HG03025 (cell line): ENCODE measurements around the gene MSH2.
A peak's percentile ranks its signal among the peaks of the same experiment; 100 is the strongest.

Experiments
- ATAC-seq: cut with Tn5 transposase; IDR thresholded peaks from one replicate; pipeline ENCODE4 v1.9.1; 2021; ENCODE audit warnings: mild to moderate bottlenecking, moderate library complexity; ENCODE audit not compliant: unreplicated experiment, low FRiP score

The MSH2 gene

DNA sequence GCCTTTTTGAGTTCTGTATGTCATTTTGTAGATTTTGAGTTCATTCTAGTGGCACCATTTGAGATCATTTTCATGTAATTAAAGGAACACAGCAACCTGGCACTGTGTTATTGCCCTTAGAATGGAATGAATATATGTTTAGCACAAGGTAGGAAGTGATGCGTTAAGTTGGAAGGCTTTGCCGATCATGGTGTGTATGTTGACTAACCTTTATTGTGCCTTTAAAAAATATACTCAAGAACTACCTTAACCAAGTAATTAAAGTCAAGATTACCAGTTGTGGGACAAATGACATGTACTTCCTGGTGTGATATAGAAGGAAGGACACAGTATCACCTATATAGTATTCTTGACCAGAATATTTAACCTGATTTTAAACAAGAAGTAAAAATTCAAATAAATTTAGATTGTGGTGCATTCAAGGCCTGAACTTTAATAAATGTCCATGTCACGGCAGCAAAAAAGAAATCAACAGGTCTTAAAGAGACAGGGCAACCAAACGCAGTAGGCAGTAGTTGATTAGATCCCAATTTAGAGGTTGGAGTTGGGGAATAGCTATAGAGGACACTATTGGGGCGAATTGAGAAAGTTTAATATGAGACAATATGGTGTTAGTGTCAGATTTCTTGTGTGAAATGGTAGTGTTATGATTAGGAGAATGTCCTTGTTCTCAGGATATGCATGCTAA, 68.6 kb downstream of the MSH2 start:
- no peak for ATAC-seq

DNA sequence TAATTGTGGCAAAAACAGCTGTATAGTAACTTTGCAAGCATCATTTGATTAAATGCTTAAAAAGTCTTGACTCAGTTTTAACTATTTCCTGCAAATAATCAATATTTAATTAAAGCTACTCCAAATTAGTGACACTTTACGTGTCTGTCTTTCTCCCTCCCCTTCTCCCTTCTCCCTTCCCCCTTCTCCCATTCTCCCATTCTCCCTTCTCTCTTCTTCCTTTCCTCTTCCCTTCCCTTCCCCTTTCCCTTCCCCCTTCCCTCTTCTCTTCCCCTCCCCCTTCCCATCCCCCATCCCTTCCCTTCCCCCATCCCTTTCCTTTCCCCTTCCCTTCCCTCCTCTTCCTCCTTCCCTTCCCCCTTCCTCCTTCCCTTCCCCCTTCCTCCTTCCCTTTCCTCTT, 76.9 kb downstream of the MSH2 start:
- ATAC-seq: no peak

DNA sequence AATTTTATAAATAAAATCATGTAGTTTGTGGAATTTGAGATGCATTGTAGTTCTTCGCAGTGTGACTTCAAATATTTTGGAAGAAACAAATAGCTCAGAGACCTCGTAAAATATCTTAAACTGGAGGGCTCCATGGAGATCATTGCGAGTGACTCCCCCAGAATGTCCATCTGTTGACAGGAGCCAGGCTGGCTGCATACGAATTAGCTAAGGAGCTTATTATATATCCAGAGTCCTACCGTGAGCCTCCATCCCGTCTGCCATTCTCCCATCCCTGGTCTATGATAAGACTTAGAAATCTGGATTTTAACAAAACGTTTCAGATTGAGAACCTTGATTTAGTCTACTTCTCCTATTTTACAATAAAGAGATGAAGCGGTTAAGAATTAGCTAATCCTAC, 80.2 kb downstream of the MSH2 start:
- no peak for ATAC-seq

DNA sequence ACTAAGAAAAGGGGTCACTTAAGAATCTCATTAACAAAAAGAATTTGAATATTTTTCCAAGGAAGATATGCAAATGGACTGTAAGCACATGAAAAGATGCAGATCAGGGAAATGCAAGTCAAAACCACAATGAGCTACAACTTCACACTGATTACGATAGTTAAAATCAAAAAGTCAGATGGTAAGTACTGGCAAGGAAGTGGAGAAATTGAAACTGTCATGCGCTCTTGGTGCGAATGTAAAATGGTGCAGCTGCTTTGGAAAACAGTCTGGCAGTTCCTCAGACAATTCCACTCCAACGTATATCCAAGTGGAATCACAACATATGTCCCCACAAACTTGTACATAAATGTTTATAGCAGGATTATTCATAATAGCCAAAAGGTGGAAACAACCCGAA, 81.4 kb downstream of the MSH2 start:
- ATAC-seq: no peak

DNA sequence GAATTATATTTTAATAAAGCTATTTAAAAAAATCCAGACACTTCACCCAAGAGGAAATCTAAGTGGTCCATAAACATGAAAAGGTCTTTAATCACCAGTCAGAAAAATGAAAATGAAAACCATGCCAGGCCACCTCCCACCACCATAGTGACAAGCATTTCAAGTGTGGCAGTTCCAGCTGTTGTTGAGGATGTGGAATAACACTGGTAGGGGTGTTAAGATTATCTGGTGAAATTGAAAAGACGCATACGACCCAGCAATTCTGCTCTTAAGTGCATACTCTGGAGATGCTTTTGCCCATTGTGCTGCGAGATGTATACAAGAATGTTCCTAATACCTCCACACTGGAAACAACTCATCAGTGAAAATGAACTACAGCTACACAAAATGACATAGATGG, 82.2 kb downstream of the MSH2 start:
- no peak for ATAC-seq

DNA sequence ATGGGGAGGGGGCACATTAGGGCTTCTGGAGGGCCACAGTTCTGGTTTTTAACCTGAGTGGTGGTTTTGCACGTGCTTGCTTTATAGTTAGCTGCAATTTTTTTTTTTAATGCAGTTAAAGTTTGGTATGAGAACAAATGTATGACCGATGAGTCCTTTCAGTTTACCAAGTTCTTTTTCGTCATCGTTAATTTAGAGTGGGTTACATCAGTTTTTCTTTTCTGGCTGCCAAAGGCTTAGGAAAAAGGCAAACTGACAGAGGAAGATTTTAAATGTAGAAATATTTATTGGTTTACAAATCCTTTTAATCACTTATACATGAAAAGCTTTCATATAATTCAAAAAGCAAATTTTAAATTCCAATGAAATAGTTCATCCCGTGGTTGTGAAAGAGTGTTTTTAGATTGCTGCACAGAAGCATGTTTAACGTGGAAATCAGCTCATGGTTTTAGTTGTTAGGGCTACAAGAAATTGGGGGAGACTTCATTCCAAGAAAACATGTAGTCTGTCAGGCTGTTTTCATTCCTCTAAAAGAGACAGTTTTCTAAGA, 82.9 kb downstream of the MSH2 start:
- ATAC-seq: no peak

DNA sequence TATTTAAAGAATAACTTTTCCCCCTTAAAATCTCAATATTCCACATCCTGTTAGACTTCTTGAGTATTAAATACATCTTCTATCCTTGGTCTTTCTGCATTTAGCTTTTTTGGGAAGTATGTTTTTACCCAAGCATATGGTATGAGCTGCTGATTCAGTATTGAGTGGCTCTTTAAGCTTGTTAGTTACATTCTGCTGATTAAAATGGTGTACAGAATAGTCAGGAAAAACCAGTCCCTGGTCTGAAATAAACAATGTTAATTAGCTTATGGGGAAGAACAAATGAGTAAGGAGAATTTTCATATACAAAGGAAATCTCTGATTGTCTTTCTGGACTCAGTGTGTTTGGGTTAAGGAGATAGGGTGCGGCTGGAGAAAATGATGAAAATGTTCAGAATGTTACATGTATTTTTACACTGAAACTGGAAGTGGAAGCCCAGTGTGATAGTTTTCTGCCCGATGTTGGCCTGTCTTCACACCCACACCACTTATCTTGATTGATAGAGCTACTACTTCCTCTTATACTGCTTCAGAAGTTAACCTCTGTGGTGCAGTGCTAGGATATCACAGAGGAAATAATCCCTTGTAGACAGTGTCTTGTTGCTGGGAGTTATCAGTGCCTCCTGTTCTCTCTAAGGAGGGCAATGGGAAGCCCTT, 84.0 kb downstream of the MSH2 start:
- ATAC-seq: peak; percentile 80

DNA sequence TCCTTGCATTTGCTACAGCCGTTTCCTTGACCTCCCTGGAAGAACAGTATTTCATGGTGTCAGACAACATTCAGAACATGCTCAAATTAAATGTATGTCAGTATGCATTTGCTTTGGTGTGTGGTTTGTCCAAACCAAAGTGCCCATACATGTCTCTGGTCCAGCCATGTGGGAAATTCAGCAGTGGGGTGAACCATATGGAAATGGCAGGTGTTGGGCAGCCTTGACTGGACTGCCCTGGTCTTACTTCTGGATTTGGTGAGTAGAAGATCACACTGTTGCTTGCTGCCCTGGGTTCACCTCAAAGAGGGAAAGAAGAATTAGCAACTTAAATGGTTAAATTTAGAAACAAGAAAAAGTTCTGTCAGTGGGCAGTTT, 84.5 kb downstream of the MSH2 start:
- no peak for ATAC-seq

DNA sequence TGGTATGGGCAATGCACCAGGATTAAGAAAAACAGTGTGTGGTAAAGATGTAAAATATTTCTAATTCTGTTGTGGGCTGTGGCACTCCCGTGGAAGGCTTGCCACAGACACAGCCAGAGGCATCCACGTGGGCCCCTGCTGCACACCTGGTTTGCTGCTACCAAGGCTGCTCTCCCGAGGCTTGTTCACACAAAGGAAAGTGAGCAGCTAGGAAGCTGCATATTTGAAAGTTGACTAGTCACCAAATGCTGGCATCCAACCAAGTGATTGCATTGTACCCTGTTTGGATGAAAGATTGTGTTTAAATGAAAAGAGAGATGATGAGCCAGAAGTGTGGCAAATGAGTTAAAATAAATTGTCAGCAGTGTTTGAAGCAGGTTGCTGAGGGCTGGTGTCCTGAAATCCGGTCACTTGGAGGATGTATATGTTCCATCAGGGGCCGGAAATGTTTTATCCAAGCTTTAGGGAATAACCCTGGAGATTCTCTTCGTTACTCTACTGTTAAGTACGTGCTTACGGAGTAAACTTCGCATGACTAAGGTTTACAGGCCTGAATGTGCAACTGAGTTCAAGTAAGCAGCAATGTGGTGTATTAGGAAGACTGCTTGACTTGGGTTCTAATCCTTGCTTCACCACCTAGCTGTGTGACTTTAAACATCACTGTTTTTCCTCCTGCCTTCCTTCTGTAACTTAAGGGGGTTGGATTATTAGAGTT, 86.1 kb downstream of the MSH2 start:
- ATAC-seq: no peak

DNA sequence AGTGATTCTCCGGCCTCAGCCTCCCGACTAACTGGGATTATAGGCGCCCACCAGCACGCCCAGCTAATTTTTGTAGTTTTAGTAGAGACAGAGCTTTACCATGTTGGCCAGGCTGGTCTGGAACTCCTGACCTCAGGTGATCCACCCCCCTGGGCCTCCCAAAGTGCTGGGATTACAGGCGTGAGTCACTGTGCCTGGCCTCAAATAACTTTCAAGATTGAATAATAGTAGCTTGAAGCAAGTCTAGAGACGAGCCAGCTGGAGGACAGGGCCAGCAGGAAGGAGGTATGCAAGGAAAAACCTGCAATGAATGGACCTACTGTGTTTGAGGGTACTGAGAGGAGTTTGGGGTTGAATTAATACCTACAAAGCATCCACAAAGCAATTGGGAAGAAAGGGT, 87.5 kb downstream of the MSH2 start:
- no peak for ATAC-seq

DNA sequence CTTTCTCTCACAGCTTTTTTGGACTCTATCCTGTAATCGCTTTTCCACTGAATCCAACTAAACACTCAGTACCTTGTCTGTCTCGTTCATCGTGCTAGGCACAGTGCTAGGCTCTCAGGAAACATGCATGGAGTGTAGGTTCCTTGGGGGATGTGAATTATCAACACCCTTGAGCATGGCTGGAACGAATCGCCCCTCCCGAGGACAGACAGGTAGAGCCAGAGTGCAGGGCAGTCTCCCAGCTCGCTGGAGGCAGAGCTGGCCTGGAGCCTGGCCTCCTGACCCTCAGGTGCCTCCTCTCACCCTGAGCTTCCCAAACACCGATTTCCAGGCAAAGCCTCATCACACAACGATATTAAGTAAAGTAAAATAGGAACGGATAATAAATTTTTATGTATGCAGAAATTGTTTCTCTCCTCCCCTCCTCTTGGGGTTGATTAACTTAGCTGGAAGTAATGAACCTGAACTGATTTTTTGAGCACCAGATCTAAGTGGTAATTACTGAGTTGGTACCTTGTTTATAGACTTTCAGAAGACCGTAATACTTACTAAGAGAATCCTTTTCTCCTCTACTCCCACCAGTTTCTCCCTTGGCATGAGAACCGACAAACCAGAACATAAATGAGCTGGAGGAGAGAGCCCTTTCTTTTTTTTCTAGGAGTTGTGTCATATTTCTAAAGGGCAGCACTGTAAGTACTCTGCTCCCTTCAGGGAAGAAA, 90.5 kb downstream of the MSH2 start:
- ATAC-seq: no peak

DNA sequence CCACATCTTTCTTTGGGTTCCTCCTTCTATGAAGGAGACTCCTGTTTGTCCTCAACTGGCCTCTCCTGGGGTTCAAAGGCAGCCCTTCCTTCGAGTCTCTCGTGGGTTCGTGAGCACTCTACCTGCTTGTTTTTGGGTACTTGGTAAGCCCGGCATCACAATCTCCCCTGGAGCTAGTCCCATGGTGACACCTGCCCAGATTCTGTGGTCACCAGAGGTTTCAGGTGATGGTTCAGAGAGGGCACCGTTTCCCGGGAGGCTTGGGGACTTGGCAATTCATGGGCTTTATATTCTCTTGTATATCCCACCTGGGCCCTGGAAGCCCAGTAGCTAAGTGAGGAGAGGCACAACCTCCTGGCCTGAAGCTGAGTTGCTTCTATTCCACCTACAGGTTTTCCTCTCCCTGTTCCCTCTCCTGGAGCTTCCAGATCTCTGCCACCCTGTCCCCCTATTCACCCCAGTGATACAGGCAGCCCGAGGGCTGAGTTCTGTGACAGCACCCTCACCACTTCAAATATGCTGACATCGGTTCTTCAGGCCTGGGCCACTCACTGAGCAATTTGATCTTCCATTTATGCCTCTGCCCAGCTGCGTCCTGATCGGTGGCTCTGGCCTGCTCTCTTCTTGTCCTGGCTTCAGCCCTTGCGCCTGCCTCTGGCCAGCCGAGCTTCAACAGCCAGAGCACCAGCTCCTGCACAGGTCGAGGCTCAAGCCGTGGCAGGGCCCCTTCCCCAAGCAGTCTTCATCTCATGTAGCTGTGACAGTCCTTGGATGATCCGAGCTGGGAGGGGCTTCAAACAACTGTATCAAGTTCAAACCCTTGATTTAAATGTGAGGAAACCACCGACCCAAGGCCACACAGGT, 91.5 kb downstream of the MSH2 start:
- no peak for ATAC-seq

DNA sequence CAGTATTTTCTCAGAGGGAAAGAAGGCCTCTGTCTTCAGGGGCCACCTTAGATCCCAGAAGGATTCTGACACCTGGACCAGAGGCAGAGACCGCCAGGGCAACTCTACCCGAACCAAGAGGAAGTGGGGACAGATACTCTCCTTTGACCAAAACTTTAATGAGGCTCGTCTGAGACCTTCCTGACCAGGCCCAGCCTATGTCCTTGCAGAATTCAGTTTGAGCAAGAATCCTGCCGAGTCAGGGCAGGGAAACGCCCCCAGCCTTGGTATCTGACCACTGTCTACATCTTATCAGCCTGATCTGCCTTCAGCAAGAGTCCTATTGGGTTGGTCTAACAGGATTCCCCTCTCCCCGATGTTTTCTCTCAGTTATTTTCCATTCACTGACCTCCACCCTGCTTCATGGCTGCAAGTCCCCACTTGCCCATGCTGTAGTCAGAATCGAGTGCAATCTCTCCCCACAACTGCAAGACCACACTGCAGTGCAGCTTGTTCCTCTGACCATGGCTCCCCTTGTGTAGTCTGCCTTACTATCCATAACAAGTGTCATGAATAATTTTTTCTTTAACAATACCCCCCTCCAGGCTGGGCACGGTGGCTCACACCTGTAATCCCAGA, 95.0 kb downstream of the MSH2 start:
- ATAC-seq: no peak

DNA sequence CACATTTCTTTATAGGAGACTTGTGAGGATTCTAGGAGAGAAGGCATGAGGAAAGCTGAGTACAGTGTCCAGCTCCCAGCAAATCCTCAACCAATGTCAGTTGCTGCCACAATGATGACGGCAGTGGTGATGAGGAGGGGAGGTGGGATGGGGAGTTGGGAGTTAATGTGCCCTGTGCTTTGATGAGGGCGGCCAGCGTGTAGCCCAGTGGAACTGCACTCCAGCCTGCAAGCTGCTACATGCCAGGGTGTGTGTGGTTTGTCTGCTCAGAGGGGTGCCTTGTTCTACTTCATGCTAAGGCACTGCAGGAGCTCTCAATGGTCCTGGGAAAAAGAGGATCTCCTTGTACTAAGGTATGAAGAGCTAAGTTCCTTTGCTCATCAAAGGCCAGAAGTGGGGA, 96.1 kb downstream of the MSH2 start:
- ATAC-seq: no peak

DNA sequence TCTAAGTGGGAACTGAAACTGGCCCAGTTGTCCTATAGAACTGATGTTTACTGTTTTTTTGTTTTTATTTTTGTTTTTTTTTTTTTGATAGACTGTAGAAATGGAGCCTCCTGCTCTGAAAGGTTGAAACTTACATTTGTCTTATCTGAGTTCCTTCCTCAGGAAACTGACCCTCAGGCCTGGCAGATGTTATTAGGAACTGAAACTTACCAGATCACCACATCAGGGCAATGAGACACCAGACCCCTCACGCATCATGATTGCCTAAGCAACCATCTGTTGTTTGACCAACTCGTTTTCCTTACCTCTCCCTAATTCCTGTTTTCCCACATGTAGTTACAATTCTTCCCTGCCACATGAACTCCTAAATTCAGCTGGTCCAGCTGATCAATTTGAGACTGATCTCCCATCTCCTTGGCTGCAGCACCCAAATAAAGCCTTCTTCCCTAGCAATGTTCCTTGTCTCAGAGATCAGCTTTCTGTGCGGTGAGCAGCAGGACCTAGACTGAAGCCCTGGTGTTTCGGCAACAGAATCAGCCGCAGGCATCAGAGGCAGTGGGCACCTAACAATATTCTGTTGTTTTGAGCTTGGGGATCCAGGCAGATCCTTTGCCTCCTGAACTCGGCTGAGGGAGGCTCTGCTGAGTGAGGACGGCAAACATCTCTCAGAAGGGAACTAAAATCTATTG, 96.8 kb downstream of the MSH2 start:
- no peak for ATAC-seq

DNA sequence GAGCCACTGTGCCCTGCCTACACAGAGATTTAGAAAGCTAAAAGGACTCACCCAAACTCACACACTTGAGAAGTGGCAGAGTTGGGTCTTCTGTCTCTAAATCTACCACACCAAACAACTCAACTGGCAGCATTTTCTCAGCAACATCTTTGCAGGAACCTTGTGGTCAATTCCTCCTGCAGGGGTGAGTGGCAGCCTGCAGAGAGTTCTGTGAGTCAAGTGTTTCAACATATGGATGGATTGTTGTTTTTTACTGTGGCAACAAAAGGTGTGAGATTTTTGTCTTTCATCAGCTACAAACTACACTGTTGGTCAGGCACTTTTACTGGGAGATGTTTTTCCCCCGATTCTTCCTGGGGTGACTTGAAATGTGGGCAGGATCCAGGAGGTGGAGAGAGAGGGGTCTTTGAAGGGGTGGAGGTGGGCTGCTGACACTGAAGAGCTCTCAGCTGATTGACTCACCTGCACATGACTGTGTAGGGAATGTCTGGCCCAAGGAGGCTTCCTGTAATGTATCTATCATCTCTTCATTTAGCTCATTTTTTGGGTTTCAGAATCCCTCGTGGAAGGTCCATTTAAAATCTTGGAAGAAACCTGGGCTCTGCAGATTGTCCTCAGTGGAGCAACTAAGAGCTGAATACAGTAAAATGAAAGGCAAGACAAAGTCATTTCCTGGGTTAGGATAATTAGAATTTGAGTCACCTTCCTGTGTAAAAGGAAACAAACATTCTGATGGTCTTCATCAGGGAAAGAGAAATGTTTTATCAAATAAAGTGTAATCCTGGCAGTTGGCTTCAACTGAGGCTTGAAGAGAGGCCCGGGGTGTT, 98.6 kb downstream of the MSH2 start:
- no peak for ATAC-seq

DNA sequence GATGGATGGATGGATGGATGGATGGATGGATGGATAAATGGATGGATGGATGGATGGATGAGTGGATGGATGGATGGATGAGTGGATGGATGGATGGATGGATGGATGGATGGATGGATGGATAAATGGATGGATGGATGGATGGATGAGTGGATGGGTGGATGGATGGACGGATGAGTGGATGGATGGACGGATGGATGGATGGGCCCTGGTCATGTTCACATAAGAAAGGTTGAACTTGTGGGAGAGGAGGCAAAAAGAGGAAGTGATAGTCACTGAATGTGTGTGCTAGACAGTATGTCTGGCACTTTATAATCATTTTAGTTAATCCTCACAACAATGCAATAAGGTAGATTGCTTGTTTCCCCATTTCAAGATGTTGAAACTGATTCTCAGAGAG, 99.5 kb downstream of the MSH2 start:
- ATAC-seq: peak; percentile 40

DNA sequence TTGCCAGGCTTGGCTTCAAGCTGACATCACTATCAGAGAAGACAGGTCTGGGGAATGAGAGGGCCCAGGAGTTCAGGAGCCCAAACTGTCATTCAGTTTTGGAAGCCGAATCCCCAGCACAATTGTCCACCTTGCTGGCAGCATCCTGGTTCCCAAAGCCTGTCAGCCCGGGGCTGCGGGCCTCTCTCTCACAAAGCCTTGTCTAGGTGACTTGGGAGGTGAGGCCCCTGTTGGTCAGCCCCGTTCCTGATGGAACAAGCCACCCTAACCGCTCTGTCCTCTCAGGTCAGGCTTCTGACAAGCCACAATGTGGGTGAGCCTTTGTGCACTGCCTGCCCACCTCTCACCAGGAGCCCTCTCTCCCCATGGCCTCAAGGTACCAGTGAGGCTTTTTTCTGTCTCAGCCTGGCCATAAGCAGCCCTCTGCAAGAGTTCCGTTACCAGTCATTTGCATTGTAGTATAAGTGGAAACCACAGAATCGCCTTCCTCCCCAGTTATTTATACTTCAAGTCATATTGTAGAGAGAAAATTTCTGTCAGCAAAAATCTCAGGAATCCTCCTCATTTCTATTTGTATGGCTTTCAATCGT, 100.6 kb downstream of the MSH2 start:
- ATAC-seq: peak; percentile 92
